ENCODE results near the gene GLI3.

GLI3 gene

DNA sequence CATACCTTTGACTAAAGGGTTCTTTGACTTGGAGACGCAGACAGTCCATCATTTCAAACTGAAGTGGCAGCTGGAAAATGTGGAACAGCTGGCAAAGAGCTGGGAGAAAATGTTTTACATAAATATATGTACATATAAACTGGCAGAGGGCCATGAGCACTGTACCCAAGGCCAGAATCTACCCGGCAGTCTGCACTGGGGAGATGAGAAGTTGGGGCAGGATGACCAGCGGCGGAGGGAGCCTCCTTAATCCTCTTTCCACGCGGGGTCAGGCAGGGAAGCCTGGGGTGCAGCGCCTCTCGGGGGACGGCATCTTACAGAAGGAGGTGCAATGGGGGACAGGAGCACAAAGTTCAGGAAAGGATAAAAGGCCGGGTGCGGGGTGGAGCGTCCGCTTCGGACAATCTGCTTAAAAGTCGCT, 1.3 kb downstream of the GLI3 start:
- no peak for DNase-seq

GRCh38 chr7:42234736-42235135, 2.3 kb downstream of the GLI3 start:
- no peak for DNase-seq

DNA sequence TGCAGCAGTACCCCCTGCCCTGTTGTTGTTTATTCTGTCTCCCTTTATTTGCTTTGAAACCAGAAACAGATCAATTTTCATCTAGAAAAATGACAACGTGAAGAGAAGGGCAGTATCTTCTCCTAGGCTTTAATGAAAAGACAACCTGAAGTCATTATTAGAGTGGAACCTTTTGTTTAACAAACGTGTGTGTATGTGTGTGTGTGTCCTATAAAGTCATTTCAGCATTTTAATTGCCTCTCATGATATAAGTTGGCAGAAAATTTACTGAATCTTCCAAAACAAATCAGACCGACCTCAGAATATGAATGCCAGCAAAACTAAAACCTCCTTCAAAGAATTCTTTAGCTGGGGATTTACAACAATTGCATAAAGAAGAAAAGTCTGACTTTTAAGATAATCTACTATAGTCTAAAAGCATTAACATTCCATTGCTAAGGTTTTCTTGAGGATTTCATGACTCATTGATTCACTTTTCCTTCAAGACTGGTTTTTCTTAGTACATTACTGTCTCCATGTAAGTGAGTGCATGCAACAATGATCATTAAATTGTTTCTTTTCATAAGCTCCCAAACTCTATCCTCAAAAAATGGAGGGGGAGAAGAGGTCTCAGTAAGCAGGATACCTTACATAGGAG, 3.2 kb downstream of the GLI3 start:
- no peak for DNase-seq

DNA sequence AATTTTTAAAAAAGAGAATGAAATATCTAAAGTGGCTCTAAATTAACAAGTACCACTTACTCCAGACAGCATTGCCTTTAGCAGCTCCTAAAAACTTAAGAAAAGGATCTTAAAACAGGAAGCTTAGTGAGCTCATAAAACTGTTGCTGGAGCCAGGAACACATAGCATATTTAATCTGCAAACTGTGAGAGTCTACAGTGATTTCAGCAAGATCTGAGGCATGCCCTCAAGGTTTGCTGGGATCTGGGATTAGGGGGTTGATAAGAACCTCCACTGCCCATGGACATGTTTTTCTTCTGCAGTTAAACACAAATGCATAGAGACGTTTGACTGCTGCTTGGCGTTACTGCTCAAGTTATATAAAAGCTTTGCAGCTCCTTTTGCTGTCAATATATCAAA, 3.8 kb downstream of the GLI3 start:
- DNase-seq = no peak

- no peak for DNase-seq
These were observed 4.7 kb downstream of the GLI3 start for GRCh38 chr7:42232275-42232674.

DNA sequence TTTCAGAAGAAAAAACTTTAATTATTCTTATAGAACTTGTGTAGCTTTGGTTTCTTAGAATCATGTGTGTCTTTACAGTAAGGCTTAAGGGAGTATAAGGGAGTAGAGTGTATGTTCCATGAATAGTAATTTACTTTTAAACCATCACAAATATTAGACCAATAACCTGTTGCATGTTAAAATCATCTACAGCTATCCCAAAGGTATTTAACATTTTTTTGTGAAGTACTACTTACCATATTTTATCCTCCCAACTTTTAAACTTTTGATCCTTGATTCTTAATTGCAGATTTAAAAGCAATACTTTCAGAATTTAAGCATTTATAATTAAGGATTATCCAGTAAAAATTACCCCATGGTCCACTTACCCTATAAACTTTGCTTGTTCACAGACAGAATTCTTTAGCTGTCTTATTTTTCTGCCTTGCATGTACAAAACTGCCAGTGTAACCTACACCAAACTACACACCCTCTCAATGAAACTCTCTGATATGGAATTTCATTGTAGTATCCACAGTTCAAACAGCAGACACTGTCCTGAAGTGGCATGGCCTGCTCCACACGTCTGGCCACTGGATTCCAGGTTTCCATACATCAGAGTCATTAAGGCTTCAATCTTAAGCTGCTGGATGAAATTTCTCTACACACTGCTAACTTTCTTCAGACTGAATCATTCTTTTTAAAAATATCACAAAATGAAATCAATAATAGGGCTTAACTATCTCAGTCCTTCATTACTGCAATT, 5.8 kb downstream of the GLI3 start:
- DNase-seq = no peak

DNA sequence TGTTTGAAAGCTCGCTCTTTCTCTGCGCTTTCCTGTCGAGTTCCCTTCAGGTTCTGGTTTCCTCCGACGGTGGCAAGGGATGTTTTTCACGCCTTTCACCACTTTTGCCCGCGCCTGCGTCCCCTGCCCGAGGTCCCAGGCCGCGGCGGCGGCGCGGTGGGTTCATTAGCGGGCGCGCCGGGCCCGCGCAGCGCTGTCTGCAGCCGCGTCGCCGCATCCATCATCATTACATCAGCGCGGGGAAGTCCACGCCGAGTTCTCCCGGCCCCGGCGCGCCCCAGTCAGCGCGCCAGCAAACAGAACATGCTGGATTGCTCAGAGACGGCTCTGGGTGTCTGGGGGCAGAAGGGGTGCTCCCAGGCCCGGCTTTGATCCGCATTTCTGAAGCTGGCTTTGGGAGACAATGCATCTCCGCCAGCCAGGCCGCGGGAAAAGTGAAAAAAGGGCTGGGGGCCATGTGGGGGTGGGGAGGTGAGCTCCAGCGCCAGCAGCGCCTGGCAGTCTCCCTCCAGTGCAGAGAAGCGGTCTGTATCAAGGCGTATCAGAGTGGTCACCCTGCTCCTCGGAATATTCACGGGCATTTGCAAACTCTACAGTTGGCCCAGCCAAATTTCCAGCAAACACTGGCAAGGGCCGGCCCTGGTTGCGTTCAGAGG, 8.9 kb downstream of the GLI3 start:
- DNase-seq = no peak

DNA sequence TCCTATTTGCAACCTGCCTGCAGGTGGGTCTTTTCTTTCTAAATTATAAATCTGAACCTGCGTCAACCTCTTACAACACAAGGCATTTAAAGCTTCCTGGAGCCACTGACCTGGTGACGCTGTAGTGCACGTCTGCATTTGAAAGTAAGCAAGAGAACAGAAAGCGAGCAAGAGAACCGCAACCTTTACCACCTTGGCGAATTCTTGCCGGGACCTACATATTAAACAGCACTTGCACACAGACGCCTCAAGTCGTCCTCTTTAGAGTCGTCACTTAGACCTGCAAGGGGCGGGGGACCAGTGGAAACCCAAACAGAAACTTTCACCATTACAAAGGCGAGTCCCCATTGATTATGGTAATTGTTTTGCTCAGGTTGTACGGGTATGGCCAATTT, 9.5 kb downstream of the GLI3 start:
- DNase-seq = no peak

- DNase-seq = no peak
These were observed 10.0 kb downstream of the GLI3 start for GRCh38 chr7:42227021-42227420.

DNA sequence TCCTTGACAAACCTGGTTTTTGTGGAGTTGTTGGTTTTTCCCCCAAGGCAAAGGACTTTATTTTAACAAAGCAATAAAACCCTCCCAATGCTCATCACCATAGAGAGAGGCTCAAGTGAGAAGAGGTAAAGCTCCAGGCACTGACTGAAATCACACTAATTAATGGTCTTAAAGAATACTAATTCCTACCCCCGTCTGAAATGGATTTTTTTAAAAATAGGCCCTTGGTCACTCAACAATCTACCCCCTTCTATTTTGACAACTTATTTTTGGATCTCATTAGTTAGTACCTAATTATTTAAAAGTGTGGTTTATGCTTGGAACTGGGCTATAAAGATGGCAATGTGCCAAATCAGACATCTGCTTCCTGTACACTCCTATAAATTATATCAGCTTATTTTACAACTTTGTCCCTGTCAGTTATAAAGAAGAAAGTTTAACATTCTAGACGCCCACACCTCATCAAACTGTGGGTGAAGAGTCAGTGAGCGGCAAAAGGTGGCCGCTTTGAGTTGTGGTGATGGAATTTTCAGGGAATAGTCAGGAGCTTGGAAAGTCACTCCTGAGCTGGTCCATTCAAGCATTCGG, 10.6 kb downstream of the GLI3 start:
- no peak for DNase-seq

DNA sequence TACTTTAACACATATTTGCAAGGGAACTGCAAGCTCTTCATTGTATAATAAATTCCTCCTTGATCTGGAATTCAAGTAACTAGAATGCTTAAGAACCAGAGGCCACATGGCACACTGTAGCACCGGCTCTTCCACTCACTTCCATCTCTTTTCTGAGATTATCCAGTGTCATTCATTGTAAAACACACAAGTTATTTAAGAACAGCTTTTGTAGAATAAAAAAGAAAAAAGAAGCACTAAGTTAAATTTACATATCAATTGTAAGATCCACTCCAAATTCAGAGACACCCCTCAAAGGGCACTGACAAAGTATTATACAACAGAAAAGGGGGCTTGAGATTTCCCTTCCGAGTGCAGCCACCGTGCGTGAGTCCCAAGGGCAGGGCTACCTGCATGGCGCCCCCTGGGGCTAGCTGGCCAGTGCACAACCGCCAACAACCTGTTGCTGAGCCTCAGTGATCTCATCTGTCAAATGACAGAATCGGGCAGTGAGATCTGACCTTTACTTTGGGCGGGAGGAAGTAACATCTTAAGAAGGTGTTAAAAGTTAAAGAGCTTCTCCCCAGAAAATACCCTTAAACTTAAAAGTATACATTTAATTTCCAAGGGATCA, 12.5 kb downstream of the GLI3 start:
- DNase-seq = no peak

GRCh38 chr7:42222891-42223290, 14.1 kb downstream of the GLI3 start:
- DNase-seq = no peak

GRCh38 chr7:42222125-42222524, 14.9 kb downstream of the GLI3 start:
- DNase-seq = no peak

GRCh38 chr7:42221304-42221703, 15.7 kb downstream of the GLI3 start:
- DNase-seq = no peak

DNA sequence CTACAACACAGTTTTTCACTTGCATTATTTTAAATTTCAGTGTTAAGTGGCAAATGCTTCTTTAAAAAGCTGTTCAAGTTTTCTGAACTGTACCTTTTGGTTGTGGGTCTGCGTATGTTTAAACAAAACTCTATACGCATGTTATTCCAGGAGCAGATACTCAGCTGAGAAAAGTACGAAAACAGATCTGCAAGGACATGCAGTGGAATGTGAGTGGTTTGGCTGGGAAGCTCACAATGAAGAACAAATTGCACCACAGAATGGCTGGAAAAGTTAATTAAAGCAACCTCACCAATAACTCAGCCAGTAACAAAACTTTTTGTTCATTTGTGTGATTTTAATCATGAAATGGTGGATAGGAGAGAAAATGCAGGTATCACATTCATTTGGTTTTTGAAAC, 17.6 kb downstream of the GLI3 start:
- DNase-seq = no peak

- DNase-seq = no peak
These were observed 18.8 kb downstream of the GLI3 start for GRCh38 chr7:42218248-42218647.

- no peak for DNase-seq
These were observed 19.5 kb downstream of the GLI3 start for GRCh38 chr7:42217548-42217947.

DNA sequence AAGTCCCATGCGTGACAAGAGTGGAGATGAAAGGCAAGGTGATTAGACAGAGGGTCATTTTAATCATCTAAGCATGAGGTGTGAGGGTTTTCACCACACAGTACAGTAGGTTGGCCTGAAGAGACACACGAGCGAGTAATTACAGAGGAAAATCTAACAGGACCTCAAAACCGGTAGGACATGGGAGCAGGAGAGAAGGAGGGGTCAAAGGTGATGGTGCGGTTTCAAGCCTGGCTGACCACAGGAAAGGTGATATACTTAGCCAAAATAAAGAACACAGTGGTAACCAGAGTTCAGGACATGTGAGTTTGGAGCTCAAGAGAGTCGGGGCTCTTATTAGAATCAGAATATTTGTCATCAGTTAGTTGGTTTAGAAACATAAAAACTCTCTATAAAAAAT, 20.0 kb downstream of the GLI3 start:
- no peak for DNase-seq

DNA sequence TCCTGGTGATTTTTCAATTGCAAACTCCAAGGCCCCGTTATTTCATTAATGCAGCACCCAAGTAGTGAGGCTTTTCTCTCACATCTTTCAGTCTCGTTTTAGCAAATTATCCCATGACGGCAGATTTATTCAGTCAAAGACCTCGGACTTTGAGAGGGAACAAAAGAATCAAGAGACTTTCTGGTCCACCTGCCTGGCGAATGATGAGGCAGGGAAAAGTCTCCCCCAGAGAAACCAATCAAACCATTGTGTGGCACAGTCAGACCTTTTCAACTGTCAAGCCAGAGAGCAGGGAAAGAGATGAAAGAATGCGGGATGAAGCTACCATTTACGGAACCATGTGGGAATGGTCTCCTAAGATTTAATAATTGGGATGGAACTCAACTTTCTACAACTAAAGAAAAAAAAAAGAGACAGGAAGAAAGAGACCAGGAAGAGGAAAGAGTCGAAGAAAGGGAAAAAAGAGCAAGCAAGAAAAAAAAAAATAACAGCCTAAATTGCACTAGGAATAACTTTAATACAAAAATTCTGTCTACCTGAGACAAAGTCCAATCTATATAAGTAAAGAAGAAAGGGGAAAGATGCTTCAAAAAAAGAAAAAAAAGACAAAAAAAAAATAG, 22.8 kb downstream of the GLI3 start:
- DNase-seq = no peak

- DNase-seq = no peak
These were observed 23.9 kb downstream of the GLI3 start for GRCh38 chr7:42213093-42213492.

GRCh38 chr7:42212541-42213090, 24.4 kb downstream of the GLI3 start:
- DNase-seq = no peak

- DNase-seq = no peak
These were observed 25.1 kb downstream of the GLI3 start for GRCh38 chr7:42211938-42212337.

DNA sequence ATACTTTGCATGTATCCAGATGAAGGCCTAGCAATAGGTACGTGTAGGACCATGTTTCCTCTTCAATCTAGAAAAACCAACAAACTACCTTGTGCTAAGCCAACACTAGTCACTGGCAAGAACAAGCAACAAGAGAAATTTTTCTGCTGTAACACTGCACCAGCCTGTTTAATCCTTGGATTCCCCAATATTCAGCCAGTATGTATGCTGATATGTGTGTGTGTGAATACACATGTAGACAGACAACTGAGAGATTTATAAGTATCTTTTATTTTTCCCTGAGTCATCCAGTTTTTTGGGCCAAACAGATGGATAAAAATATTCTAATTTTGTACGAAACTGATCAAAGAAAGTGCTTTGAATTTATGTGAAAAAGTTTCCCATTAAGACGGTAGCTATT, 26.2 kb downstream of the GLI3 start:
- DNase-seq = no peak
